K562 (cell line): ENCODE results near the gene HSPA5. TPM values are rescaled to one million over a fixed set of nuclear protein-coding genes. Genes with fewer than 3 reads are reported as not detected.

Experiments used
- CEBPG ChIP-seq, 3 experiments: fragments of 200-800 bp in 1 of 3; sonication (Bioruptor generic) in 1 of 3; sonication (generic) in 1 of 3; formaldehyde crosslinking in 1 of 3; IDR thresholded peaks in 2 of 3; conservative IDR thresholded peaks in 1 of 3; 2 replicates each; pipeline versions ENCODE4 v1.6.1 to v1.8.0; 2016 to 2022; ENCODE audit warnings: missing compliant biosample characterization in 2 of 3, missing genetic modification characterization in 2 of 3, mild to moderate bottlenecking in 1 of 3, missing genetic modification reagents in 1 of 3
- ETV6 ChIP-seq, 3 experiments: fragments of 150-350 bp in 1 of 3; sonication (generic) in 1 of 3; formaldehyde crosslinking in 1 of 3; IDR thresholded peaks; 2 replicates each; pipeline versions ENCODE4 v1.6.1 to v1.8.0; 2014 to 2022; ENCODE audit warnings: borderline replicate concordance in 2 of 3, low read depth in 2 of 3, antibody characterized with exemption in 1 of 3, low read length in 1 of 3, mild to moderate bottlenecking in 1 of 3, missing genetic modification reagents in 1 of 3
- POLR2AphosphoS2 ChIP-seq: IDR thresholded peaks from 2 replicates; pipeline ENCODE4 v1.6.1; 2012; ENCODE audit warnings: low read length, improper control_type of control experiment
- POLR2B ChIP-seq: fragments of 450-650 bp; IDR thresholded peaks from 2 replicates; pipeline ENCODE4 v1.6.1; 2018; ENCODE audit warnings: low read depth; ENCODE audit not compliant: partially characterized antibody
- RBM22 ChIP-seq: fragments of 200-400 bp; formaldehyde crosslinking; IDR thresholded peaks from 2 replicates; pipeline ENCODE4 v1.6.1; 2018; ENCODE audit warnings: low read length, low read depth; ENCODE audit not compliant: poor library complexity, severe bottlenecking
- SMAD3 ChIP-seq: fragments of 450-650 bp; formaldehyde crosslinking; conservative IDR thresholded peaks from 2 replicates; pipeline ENCODE4 v1.4.0; 2020; ENCODE audit warnings: mild to moderate bottlenecking
- U2AF1 ChIP-seq: fragments of 200-400 bp; formaldehyde crosslinking; optimal IDR thresholded peaks from 2 replicates; pipeline ENCODE3; 2017; ENCODE audit warnings: mild to moderate bottlenecking, low read depth, low read length, moderate library complexity
- ZBTB17 ChIP-seq: fragments of 450-650 bp; formaldehyde crosslinking; IDR thresholded peaks from 2 replicates; pipeline ENCODE4 v1.4.0; 2020; ENCODE audit warnings: mild to moderate bottlenecking
- ZNF140 ChIP-seq: fragments of 250-450 bp; sonication (Bioruptor Pico); IDR thresholded peaks from 2 replicates; pipeline ENCODE4 v1.8.0; 2021; ENCODE audit warnings: moderate library complexity, mild to moderate bottlenecking, inconsistent platforms
- polyA plus RNA-seq, 8 experiments: library from polyadenylated mRNA; depleted of rRNA in 4 of 8; stranded (reverse) in 5 of 8; unstranded in 3 of 8; fragments of >200 nt; fragmentation: Nextera tagmentation in 2 of 8; fragmentation: Illumina TruSeq in 1 of 8; extraction: Ambion mirVana in 2 of 8; extraction: Trizol in 1 of 8; gene quantifications; 2 replicates each; pipeline versions ENCODE4 v1.2.1 to v1.2.3, GENCODE V29; 2011 to 2014; ENCODE audit warnings: inconsistent platforms in 1 of 8, missing spikeins in 1 of 8
- total RNA-seq, 7 experiments: library from RNA; depleted of rRNA in 6 of 7; stranded (reverse); fragments of >200 nt in 6 of 7; fragmentation: Illumina TruSeq in 2 of 7; extraction: Trizol in 2 of 7; gene quantifications; 2 replicates each; pipeline versions ENCODE4 v1.2.1 to v1.2.3, GENCODE V29; 2011 to 2021; ENCODE audit warnings: low replicate concordance in 1 of 7
- TF ChIP-seq, protein P1 (sequence below), 2 experiments: fragments of 450-650 bp; formaldehyde crosslinking in 1 of 2; IDR thresholded peaks; 2 replicates each; pipeline versions ENCODE4 v1.4.0 to v1.6.1; 2014 to 2020; ENCODE audit warnings: mild to moderate bottlenecking in 2 of 2, borderline replicate concordance in 1 of 2, low read depth in 1 of 2
- TF ChIP-seq, protein P2 (sequence below): sonication (generic); formaldehyde crosslinking; IDR thresholded peaks from 2 replicates; pipeline ENCODE4 v1.8.0; 2023; ENCODE audit warnings: missing genetic modification reagents, mild to moderate bottlenecking, borderline replicate concordance

Gene HSPA5
- total and polyA plus RNA-seq, 9 of the 15 experiments (the other 6 are each of a cell fraction or from before 2014, with no cell fraction given), result 48.0 to 265 (median 113) TPM

DNA sequence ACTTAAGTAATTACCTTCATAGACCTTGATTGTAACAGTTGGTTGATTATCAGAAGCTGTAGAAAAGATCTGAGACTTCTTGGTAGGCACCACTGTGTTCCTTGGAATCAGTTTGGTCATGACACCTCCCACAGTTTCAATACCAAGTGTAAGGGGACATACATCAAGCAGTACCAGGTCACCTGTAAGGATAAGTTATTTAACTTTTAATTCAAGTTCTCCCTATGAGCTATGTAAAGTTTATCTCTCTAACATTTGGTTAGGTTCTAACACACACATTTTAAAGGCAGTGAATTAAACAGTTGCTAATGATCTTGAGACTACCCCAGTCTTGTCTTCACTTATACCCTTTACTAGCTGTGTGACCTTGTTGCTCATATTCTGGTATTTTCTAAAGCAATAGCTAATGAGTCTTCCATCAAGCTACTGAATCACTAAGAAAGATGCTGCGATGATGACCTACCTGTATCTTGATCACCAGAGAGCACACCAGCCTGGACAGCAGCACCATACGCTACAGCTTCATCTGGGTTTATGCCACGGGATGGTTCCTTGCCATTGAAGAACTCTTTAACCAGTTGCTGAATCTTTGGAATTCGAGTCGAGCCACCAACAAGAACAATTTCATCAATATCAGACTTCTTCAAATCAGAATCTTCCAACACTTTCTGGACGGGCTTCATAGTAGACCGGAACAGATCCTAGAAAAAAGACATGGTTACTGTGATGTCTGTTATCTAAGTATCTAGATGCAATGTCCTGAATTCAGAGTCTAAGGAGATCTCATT, 2.8 kb downstream of the HSPA5 start (continued):
- TF ChIP-seq, protein P1, sequence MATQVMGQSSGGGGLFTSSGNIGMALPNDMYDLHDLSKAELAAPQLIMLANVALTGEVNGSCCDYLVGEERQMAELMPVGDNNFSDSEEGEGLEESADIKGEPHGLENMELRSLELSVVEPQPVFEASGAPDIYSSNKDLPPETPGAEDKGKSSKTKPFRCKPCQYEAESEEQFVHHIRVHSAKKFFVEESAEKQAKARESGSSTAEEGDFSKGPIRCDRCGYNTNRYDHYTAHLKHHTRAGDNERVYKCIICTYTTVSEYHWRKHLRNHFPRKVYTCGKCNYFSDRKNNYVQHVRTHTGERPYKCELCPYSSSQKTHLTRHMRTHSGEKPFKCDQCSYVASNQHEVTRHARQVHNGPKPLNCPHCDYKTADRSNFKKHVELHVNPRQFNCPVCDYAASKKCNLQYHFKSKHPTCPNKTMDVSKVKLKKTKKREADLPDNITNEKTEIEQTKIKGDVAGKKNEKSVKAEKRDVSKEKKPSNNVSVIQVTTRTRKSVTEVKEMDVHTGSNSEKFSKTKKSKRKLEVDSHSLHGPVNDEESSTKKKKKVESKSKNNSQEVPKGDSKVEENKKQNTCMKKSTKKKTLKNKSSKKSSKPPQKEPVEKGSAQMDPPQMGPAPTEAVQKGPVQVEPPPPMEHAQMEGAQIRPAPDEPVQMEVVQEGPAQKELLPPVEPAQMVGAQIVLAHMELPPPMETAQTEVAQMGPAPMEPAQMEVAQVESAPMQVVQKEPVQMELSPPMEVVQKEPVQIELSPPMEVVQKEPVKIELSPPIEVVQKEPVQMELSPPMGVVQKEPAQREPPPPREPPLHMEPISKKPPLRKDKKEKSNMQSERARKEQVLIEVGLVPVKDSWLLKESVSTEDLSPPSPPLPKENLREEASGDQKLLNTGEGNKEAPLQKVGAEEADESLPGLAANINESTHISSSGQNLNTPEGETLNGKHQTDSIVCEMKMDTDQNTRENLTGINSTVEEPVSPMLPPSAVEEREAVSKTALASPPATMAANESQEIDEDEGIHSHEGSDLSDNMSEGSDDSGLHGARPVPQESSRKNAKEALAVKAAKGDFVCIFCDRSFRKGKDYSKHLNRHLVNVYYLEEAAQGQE (IDR thresholded peaks at IDR 0.05; ENCODE audit: borderline replicate concordance), result no peak
- TF ChIP-seq, protein P1 (CRISPR knock-in tag; IDR thresholded peaks at IDR 0.05; ENCODE audit: low read depth), result no peak
- TF ChIP-seq SMAD3 (0 out of 2 replicates have a peak, but pooled peaks have one; percentile 38), RBM22 (peak; percentile 96), ZBTB17 (CRISPR knock-in tag) (peak; percentile 55; the same call in 1 of the 2 replicates), U2AF1 (no peak), CEBPG (CRISPR knock-in tag; IDR thresholded peaks at IDR 0.05) (no peak), CEBPG (tag; conservative IDR thresholded peaks at IDR 0.05 in 1 of 2, IDR thresholded peaks at IDR 0.05 in 1 of 2) (no peak), POLR2AphosphoS2 (peak; percentile 85), ETV6 (IDR thresholded peaks at IDR 0.05; ENCODE audit: borderline replicate concordance in 1 of 2, low read depth in 2 of 2, low read length in 1 of 2) (no peak), ETV6 (CRISPR knock-in tag; IDR thresholded peaks at IDR 0.05; ENCODE audit: borderline replicate concordance) (0 out of 2 replicates have a peak, but pooled peaks have one; percentile 11), POLR2B (no peak), ZNF140 (CRISPR knock-in tag) (no peak)
- TF ChIP-seq, protein P2, sequence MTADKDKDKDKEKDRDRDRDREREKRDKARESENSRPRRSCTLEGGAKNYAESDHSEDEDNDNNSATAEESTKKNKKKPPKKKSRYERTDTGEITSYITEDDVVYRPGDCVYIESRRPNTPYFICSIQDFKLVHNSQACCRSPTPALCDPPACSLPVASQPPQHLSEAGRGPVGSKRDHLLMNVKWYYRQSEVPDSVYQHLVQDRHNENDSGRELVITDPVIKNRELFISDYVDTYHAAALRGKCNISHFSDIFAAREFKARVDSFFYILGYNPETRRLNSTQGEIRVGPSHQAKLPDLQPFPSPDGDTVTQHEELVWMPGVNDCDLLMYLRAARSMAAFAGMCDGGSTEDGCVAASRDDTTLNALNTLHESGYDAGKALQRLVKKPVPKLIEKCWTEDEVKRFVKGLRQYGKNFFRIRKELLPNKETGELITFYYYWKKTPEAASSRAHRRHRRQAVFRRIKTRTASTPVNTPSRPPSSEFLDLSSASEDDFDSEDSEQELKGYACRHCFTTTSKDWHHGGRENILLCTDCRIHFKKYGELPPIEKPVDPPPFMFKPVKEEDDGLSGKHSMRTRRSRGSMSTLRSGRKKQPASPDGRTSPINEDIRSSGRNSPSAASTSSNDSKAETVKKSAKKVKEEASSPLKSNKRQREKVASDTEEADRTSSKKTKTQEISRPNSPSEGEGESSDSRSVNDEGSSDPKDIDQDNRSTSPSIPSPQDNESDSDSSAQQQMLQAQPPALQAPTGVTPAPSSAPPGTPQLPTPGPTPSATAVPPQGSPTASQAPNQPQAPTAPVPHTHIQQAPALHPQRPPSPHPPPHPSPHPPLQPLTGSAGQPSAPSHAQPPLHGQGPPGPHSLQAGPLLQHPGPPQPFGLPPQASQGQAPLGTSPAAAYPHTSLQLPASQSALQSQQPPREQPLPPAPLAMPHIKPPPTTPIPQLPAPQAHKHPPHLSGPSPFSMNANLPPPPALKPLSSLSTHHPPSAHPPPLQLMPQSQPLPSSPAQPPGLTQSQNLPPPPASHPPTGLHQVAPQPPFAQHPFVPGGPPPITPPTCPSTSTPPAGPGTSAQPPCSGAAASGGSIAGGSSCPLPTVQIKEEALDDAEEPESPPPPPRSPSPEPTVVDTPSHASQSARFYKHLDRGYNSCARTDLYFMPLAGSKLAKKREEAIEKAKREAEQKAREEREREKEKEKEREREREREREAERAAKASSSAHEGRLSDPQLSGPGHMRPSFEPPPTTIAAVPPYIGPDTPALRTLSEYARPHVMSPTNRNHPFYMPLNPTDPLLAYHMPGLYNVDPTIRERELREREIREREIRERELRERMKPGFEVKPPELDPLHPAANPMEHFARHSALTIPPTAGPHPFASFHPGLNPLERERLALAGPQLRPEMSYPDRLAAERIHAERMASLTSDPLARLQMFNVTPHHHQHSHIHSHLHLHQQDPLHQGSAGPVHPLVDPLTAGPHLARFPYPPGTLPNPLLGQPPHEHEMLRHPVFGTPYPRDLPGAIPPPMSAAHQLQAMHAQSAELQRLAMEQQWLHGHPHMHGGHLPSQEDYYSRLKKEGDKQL (CRISPR knock-in tag), result peak; percentile 99
